Mesothelial cell of epicardium (in vitro differentiated cells): Measurements from ENCODE around the gene FAM78A. TPM values are rescaled to one million over a fixed set of nuclear protein-coding genes. Genes with fewer than 3 reads are reported as not detected.

Experiments used
- DNase-seq, 2 experiments: peaks; one replicate each; pipeline ENCODE4 v3.0.0; 2021; ENCODE audit warnings: low spot score in 2 of 2; ENCODE audit not compliant: unreplicated experiment in 2 of 2
- H3K27ac Mint-ChIP-seq: 2 replicates; pipeline ENCODE4 v1.8.0; 2021; ENCODE audit warnings: mixed read lengths
- H3K27me3 Mint-ChIP-seq: 2 replicates; pipeline ENCODE4 v1.8.0; 2021; ENCODE audit warnings: low read depth, mixed read lengths
- H3K36me3 Mint-ChIP-seq: 2 replicates; pipeline ENCODE4 v1.8.0; 2021; ENCODE audit warnings: mixed read lengths
- H3K4me1 Mint-ChIP-seq: 2 replicates; pipeline ENCODE4 v1.8.0; 2021; ENCODE audit warnings: mixed read lengths
- H3K4me3 Mint-ChIP-seq: 2 replicates; pipeline ENCODE4 v1.8.0; 2021; ENCODE audit warnings: mild to moderate bottlenecking, moderate library complexity, mixed read lengths
- H3K9me3 Mint-ChIP-seq: 2 replicates; pipeline ENCODE4 v1.8.0; 2021; ENCODE audit warnings: mixed read lengths
- CTCF ChIP-seq: fragments of 200-600 bp; sonication (generic); IDR thresholded peaks from one replicate; pipeline ENCODE4 v1.5.0; 2021; ENCODE audit warnings: antibody characterized with exemption; ENCODE audit not compliant: unreplicated experiment
- total RNA-seq: library from RNA; stranded (reverse); gene quantifications from 3 replicates; pipeline ENCODE4 v1.2.1, GENCODE V29; 2021

The FAM78A gene
- 0.54 to 0.80 TPM (median 0.64 TPM) in 3 replicates for total RNA-seq

- no peak for TF ChIP-seq CTCF
- no peak for DNase-seq
- Mint-ChIP-seq H3K36me3 (no peaks in the 10 kb centered on the region), H3K9me3 (no peaks in the 10 kb centered on the region), H3K4me3 (peak within 1 kb of the TSS; percentile 52), H3K27ac (no peak within 1 kb of the TSS), H3K4me1 (peaks cover 2% of the 10 kb centered on the region), H3K27me3 (peaks cover 68% of the 10 kb centered on the region)
Observed at GRCh38 chr9:131276094-131276888, at the start of gene FAM78A. FAM78A (minus strand) TSS chr9:131276510; CDS start chr9:131276179, 331 bp downstream.

GRCh38 chr9:131324736-131325679 lies 48.7 kb upstream of the FAM78A start:
- no peak for TF ChIP-seq CTCF
- H3K27ac Mint-ChIP-seq, result no peak overlapping the region
- H3K4me1 Mint-ChIP-seq, result peaks cover 2% of the 10 kb centered on the region
- H3K9me3 Mint-ChIP-seq, result peaks cover 3% of the 10 kb centered on the region
- H3K36me3 Mint-ChIP-seq, result no peaks in the 10 kb centered on the region
- no peak overlapping the region for H3K4me3 Mint-ChIP-seq
- peak in 1 of 2 experiments; percentile 16 for DNase-seq
- no peaks in the 10 kb centered on the region for H3K27me3 Mint-ChIP-seq

- no peak for DNase-seq
- Mint-ChIP-seq H3K4me1 (no peaks in the 10 kb centered on the region), H3K9me3 (peaks cover 3% of the 10 kb centered on the region), H3K27ac (no peak overlapping the region), H3K4me3 (no peak overlapping the region), H3K27me3 (no peaks in the 10 kb centered on the region), H3K36me3 (no peaks in the 10 kb centered on the region)
- no peak for TF ChIP-seq CTCF
Observed at GRCh38 chr9:131323629-131324028, 47.3 kb upstream of the FAM78A start.

- H3K36me3 Mint-ChIP-seq, result no peaks in the 10 kb centered on the region
- no peak overlapping the region for H3K27ac Mint-ChIP-seq
- peak in 1 of 2 experiments; percentile 13 for DNase-seq
- TF ChIP-seq CTCF, result no peak
- no peaks in the 10 kb centered on the region for H3K4me1 Mint-ChIP-seq
- no peaks in the 10 kb centered on the region for H3K9me3 Mint-ChIP-seq
- no peak overlapping the region for H3K4me3 Mint-ChIP-seq
- no peaks in the 10 kb centered on the region for H3K27me3 Mint-ChIP-seq
Observed at GRCh38 chr9:131320031-131320685, 43.8 kb upstream of the FAM78A start.

GRCh38 chr9:131319486-131319885 lies 43.2 kb upstream of the FAM78A start:
- DNase-seq, result no peak
- no peaks in the 10 kb centered on the region for H3K4me1 Mint-ChIP-seq
- no peak overlapping the region for H3K27ac Mint-ChIP-seq
- TF ChIP-seq CTCF, result no peak
- H3K27me3 Mint-ChIP-seq, result no peaks in the 10 kb centered on the region
- H3K36me3 Mint-ChIP-seq, result no peaks in the 10 kb centered on the region
- H3K9me3 Mint-ChIP-seq, result no peaks in the 10 kb centered on the region
- no peak overlapping the region for H3K4me3 Mint-ChIP-seq
